GM19324 (cell line): Measurements from ENCODE around the gene INPP5B.
"Not testable (repeated sequence)": the region's sequence is repeated elsewhere in the genome, so short reads cannot be mapped to it uniquely, and the experiment has no call there.

Experiments used
- ATAC-seq: cut with Tn5 transposase; IDR thresholded peaks from one replicate; pipeline ENCODE4 v1.9.1; 2021; ENCODE audit warnings: mild to moderate bottlenecking, moderate library complexity; ENCODE audit not compliant: unreplicated experiment, low FRiP score

INPP5B gene

GRCh38 chr1:37915476-37916093, 31.3 kb downstream of the INPP5B start:
- ATAC-seq = no peak

DNA sequence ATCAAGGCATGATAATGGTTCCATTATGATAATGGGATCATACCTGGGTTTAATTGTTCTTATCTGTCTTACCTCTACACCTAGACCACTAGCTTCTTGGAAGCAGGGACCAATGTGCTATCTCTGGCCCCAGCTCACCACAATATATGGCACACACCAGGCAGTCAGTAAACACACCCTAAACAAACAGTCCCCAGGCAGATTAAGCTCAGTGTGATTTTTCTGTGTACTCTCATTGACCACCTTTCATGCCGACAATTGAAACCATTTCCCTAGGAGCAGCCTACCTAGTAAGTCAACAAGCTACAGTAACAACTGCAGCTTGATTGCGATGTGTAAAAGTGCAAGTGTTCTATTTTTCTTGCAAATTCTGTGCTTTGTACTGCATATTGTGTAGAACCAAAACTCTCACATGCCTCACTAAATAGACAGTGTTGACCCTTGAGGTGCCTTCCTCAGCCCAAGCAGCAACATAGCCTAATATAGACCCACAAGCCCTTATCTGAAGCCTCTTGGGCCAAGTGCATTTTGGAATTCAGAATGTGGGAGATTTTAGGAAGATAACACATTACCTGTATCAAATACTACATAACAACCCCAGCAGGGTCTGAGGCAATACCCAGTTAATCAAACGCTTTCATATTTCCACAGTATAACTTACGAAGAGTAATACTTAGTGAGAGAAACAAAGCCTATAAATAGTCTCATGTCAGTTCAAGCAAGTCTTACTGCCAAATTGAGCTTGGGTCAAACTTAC, 32.0 kb downstream of the INPP5B start:
- no peak for ATAC-seq

DNA sequence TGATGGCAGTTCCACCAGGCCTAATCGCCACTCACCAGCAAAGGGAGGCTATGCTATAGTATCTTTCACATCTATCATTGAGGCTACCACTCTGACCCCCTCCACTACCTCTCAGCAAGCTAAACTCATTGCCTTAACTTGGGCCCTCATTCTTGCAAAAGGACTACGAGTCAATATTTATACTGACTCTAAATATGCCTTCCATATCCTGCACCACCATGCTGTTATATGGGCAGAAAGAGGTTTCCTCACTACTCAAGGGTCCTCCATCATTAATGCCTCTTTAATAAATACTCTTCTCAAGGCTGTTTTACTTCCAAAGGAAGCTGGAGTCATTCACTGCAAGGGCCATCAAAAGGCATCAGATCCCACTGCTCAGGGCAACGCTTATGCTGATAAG, 35.4 kb downstream of the INPP5B start:
- not testable (repeated sequence) for ATAC-seq

- ATAC-seq = not testable (repeated sequence)
These were observed 36.0 kb downstream of the INPP5B start for GRCh38 chr1:37910886-37911285.

- ATAC-seq = not testable (repeated sequence)
These were observed 38.3 kb downstream of the INPP5B start for GRCh38 chr1:37908531-37908930.

GRCh38 chr1:37907416-37908125, 39.3 kb downstream of the INPP5B start:
- ATAC-seq = not testable (repeated sequence)

DNA sequence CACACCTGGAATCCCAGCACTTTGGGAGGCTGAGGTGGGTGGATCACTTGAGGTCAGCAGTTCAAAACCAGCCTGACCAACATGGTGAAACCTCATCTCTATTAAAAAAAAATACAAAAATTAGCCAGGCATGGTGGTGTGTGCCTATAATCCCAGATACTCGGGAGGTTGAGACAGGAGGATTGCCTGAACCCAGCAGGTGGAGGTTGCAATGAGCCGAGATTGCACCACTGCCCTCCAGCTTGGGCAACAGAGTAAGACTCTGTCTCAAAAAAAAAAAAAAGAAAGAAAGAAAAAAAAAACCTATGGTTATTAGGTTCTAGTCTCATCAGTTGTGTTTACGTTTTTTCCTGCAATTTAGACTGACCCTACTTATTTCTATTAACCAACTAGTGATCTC, 40.3 kb downstream of the INPP5B start:
- ATAC-seq = not testable (repeated sequence)

- no peak for ATAC-seq
These were observed 41.1 kb downstream of the INPP5B start for GRCh38 chr1:37905727-37906126.

- not testable (repeated sequence) for ATAC-seq
These were observed 42.9 kb downstream of the INPP5B start for GRCh38 chr1:37903921-37904320.

DNA sequence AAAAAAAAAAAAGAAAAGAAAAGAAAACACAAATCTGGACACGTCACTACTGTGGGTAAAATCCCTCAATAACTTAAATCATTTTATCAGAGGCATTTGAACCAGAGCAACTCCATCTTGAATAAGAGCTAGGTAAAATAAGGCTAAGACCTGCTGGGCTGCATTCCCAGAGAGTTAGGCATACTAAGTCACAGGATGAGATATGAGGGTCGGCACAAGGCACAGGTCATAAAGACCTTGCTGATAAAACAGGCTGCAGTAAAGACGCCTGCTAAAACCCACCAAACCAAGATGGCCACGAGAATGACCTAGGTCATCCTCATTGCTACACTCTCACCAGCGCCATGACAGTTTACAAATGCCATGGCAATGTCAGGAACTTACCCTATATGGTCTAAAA, 43.9 kb downstream of the INPP5B start:
- no peak for ATAC-seq

GRCh38 chr1:37901893-37902225, 45.0 kb downstream of the INPP5B start:
- peak; percentile 27 for ATAC-seq

- ATAC-seq = peak; percentile 65
These were observed 45.5 kb downstream of the INPP5B start for GRCh38 chr1:37901191-37901892.

- ATAC-seq = not testable (repeated sequence)
These were observed 49.3 kb downstream of the INPP5B start for GRCh38 chr1:37897563-37897962.

DNA sequence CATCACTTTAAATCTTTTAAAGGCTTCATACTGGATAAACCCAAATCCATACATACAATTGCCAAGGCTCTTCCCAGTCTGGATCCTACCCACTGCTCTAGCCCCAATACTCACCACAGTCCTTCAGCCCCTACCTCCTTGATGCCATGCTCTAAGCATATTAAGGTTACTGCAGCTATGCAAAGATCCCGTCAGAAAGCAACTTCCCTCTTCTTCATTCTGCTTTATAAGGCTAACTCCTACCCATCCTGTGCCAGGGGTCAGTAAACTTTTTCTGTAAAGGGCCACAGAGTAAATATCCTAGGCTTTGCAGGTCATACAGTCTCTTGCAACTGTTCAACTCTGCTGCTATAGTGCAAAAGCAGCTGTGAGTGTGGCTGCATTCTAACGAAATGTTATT, 53.2 kb downstream of the INPP5B start:
- ATAC-seq = no peak

DNA sequence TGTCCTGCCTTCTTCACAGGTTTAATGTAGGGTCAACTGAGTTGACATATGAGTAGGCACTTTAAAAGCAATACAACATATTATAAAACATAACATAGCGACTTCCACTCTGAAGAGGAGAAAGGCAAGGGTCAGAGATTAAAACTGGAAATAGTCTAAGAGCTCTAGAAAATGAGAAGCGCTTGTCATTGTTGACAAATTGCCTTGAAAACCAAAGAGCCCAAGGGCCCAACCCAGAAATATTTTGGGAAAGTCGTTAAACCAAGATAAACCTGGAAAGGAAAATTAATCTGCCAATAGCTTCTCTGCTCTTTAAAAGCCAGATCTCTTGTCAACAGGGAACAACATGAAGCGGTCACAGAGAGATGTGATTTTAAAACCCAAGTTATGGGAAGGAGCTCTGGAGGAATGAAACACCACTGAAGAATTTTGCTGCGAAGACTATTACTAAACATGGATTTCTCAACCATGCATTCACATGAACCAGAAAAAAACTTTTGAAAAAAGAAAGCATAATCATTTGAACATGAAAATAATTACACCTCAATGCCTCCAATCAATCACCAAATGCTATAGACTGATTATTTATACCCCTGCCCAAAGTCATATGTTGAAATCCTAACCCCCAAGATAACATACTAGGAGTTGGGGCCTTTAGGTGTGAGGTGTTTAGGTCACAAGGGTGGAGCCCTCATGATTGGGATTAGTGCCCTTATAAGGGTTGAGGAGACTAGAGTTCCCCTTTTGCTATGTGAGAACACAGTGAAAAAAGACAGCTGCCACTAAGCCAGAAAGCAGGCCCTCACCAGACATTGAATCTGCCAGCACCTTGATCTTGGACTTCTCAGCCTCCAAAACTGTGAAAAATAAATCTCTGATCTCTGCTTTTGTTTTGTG, 54.5 kb downstream of the INPP5B start:
- no peak for ATAC-seq

DNA sequence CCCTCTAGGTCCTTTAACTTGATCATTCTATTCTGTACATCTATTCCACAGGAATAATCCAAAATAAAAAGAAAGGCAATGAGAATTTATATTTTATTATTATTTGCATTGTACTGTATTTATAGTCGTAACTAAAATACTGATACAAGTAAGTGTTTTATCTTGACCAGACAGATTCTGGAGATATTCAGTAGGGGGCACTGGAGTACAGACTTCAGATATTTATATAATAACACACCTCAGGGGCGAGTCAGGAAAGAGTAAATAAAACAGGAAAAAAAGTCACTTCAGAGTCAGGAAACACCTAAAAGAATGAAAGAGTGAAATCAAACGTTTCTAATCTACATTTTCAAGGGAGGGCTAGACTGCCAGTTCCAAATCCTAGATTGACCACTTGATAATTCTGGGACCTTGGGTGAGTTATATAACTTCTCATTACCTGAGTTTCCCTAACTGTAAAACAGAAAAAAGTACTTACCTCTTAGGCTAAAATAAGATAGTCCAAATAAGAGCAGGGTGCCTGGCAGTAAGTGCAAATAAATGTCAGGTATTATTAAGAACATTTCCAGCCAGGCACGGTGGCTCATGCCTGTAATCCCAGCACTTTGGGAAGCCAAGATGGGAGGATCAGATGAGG, 56.4 kb downstream of the INPP5B start:
- no peak for ATAC-seq

GRCh38 chr1:37888022-37888700, 58.7 kb downstream of the INPP5B start:
- no peak for ATAC-seq

DNA sequence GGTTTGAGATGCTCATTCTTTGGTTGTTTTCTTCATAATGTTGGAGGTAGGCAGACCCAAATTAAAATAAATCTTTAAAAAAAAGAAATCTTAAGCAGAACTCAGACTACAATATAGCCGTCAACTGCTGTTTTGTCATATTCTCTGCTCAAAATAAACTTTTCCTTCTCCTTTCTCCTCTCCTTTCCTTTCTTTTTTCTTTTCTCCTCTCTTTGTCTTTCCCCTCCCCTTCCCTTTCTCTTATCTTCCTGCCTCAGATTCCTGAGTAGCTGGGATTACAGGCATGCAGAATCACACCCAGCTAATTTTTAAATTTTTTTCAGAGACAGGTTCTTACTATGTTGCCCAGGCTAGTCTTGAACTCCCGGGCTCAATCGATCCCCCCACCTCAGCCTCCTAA, 62.7 kb downstream of the INPP5B start:
- no peak for ATAC-seq

DNA sequence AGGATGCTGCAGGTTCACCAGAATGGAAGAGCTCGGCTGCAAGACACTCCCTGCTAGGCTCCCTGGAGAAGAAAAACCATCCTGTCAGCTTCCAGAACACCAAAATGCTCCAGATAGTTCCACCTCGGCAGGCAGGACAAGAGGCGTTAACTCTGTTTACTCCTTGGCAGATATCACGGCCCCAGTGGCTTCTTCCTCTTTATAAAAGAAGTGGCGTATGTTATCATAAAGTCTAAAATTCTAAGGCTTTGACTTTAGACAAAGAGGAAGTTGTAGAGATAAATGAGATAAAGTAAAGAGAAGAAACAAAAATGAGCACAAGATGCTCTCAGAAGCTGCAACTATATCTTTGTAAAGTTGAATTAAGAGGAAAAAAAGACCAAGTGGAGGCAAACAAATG, 63.2 kb downstream of the INPP5B start:
- no peak for ATAC-seq
